Calu3 (cell line): ENCODE results near the gene CHAC1. TPM values are rescaled to one million over a fixed set of nuclear protein-coding genes. Genes with fewer than 3 reads are reported as not detected.

Source experiments
- BruUV-seq: library from RNA; stranded (reverse); fragments of 400-500 nt; replicated peaks from 2 replicates; lab custom pipeline; 2021; lab: Mats Ljungman, UMichigan
- CTCF ChIA-PET: fragments of 300-600 bp; sonication (Branson Sonifier 250); formaldehyde crosslinking; loops from one replicate; lab custom pipeline; 2022; ENCODE audit warnings: antibody characterized with exemption; lab: Charles Lee
- DNase-seq: peaks from one replicate; pipeline ENCODE4 v3.0.0; 2022
- H3K27ac Mint-ChIP-seq: one replicate; pipeline ENCODE4 v1.8.0; 2022; ENCODE audit warnings: mixed read lengths; ENCODE audit not compliant: unreplicated experiment
- H3K27me3 Mint-ChIP-seq: one replicate; pipeline ENCODE4 v1.8.0; 2022; ENCODE audit warnings: mixed read lengths; ENCODE audit not compliant: unreplicated experiment
- H3K36me3 Mint-ChIP-seq: one replicate; pipeline ENCODE4 v1.8.0; 2022; ENCODE audit warnings: mild to moderate bottlenecking, moderate library complexity, mixed read lengths; ENCODE audit not compliant: insufficient read depth, unreplicated experiment
- H3K4me1 Mint-ChIP-seq: one replicate; pipeline ENCODE4 v1.8.0; 2022; ENCODE audit warnings: mild to moderate bottlenecking, low read depth, mixed read lengths; ENCODE audit not compliant: unreplicated experiment
- H3K4me3 Mint-ChIP-seq: one replicate; pipeline ENCODE4 v1.8.0; 2022; ENCODE audit warnings: mild to moderate bottlenecking, low read depth, moderate library complexity, mixed read lengths; ENCODE audit not compliant: unreplicated experiment
- H3K9me3 Mint-ChIP-seq: one replicate; pipeline ENCODE4 v1.8.0; 2022; ENCODE audit warnings: low read depth, mixed read lengths; ENCODE audit not compliant: unreplicated experiment
- CTCF ChIP-seq: fragments of 200-600 bp; IDR thresholded peaks from one replicate; pipeline ENCODE4 v1.8.0; 2022; ENCODE audit warnings: antibody characterized with exemption; ENCODE audit not compliant: unreplicated experiment
- intact Hi-C: fragments of 100-400 bp; cut with micrococcal nuclease; formaldehyde crosslinking; loops from one replicate; pipeline ENCODE4 v1.10.0; 2022; ENCODE audit not compliant: unreplicated experiment
- total RNA-seq: library from RNA; stranded (reverse); gene quantifications from 2 replicates; pipeline ENCODE4 v1.2.3, GENCODE V29; 2022

Gene CHAC1
- total RNA-seq, 1 experiment from 2014 or later, result 5.2 TPM

DNA sequence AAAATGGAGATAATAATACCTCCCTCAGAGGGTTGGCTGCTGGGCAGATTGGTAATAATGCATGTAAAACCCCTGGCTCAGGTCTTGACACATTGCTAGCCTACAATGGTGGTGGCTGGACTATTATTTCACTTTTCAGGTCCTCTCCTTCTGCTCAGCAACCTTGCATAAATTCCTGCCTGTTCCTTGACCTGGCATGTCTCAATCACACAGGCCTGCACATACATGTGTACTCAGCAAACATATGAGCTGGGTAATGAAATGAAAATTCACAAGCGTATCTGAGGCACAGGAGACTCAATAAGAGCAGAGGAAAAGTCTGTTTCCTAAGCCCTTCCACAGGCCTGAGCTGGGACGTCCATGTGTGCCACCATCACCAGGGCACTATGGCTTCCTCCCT, 41.6 kb upstream of the CHAC1 start:
- Mint-ChIP-seq H3K9me3 (no peaks in the 10 kb centered on the region), H3K4me1 (no peaks in the 10 kb centered on the region), H3K27ac (no peak overlapping the region), H3K27me3 (no peaks in the 10 kb centered on the region), H3K36me3 (peaks cover 15% of the 10 kb centered on the region), H3K4me3 (no peak overlapping the region)
- no peak for DNase-seq
- CTCF ChIA-PET, result no interaction called here
- TF ChIP-seq CTCF, result no peak
- intact Hi-C loops, result no loop called here
- BruUV-seq, result no TSS peak

- CTCF ChIA-PET, result no interaction called here
- TF ChIP-seq CTCF, result no peak
- BruUV-seq, result no TSS peak
These were observed 40.8 kb upstream of the CHAC1 start for GRCh38 chr15:40912478-40912877.

DNA sequence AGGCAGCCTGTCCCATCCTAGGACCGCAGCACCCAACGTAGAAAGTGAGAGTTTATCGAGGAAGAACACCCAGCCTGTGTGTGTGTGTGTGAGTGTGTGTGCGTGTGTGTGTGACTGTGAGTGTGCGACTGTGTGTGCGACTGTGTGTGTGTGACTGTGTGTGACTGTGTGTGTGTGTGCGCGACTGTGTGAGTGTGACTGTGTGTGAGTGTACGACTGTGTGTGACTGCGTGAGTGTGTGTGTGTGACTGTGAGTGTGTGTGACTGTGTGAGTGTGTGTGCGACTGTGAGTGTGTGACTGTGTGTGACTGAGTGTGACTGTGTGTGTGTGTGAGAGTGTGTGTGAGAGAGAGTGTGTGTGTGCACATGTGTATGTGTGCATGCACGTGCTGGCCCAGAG, 39.3 kb upstream of the CHAC1 start:
- no peaks in the 10 kb centered on the region for H3K27me3 Mint-ChIP-seq
- H3K27ac Mint-ChIP-seq, result no peak overlapping the region
- no peaks in the 10 kb centered on the region for H3K9me3 Mint-ChIP-seq
- H3K4me1 Mint-ChIP-seq, result no peaks in the 10 kb centered on the region
- BruUV-seq, result no TSS peak
- no peak for DNase-seq
- CTCF ChIA-PET, result no interaction called here
- no peak for TF ChIP-seq CTCF
- intact Hi-C loops, result no loop called here
- no peak overlapping the region for H3K4me3 Mint-ChIP-seq
- peaks cover 8% of the 10 kb centered on the region for H3K36me3 Mint-ChIP-seq

More at GRCh38 chr15:40912478-40912877, 40.8 kb upstream of the CHAC1 start:
- intact Hi-C loops, result no loop called here
- Mint-ChIP-seq H3K27me3 (no peaks in the 10 kb centered on the region), H3K9me3 (no peaks in the 10 kb centered on the region), H3K4me1 (no peaks in the 10 kb centered on the region), H3K36me3 (peaks cover 10% of the 10 kb centered on the region), H3K27ac (no peak overlapping the region), H3K4me3 (no peak overlapping the region)
- no peak for DNase-seq

DNA sequence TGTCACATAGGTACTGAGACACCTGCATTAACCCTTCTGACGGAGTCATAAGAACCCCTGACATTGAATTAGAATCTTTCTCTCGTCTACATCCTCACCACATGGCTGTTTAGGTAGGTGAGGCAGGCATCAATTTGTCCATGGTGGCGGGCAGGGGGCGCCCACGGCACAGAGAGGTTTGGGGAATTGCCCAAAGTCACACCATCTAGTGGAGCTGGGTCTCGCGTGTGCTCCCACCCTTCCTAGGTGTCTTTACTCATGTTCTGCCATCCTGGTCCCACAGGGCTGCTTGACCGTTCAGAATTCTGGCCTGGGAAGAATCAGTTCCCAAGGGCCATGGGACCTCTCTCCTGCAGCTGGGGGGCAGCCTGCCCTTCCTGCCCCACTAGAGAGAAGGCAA, 38.8 kb upstream of the CHAC1 start:
- intact Hi-C loops, result no loop called here
- no peaks in the 10 kb centered on the region for H3K9me3 Mint-ChIP-seq
- BruUV-seq, result no TSS peak

More for the DNA sequence above, 38.8 kb upstream of the CHAC1 start:
- Mint-ChIP-seq H3K27me3 (no peaks in the 10 kb centered on the region), H3K27ac (no peak overlapping the region), H3K4me1 (no peaks in the 10 kb centered on the region), H3K4me3 (no peak overlapping the region), H3K36me3 (peaks cover 8% of the 10 kb centered on the region)
- CTCF ChIA-PET, result no interaction called here
- no peak for TF ChIP-seq CTCF
- no peak for DNase-seq
